Fibroblast of peridontal ligament (primary cell): ENCODE measurements around the gene FGGY.
"Not testable (repeated sequence)": the region's sequence is repeated elsewhere in the genome, so short reads cannot be mapped to it uniquely, and the experiment has no call there.

Source experiments
- DNase-seq: peaks from one replicate; pipeline ENCODE4 v3.0.0-alpha.2; 2010; ENCODE audit errors: extremely low read depth

FGGY gene

DNA sequence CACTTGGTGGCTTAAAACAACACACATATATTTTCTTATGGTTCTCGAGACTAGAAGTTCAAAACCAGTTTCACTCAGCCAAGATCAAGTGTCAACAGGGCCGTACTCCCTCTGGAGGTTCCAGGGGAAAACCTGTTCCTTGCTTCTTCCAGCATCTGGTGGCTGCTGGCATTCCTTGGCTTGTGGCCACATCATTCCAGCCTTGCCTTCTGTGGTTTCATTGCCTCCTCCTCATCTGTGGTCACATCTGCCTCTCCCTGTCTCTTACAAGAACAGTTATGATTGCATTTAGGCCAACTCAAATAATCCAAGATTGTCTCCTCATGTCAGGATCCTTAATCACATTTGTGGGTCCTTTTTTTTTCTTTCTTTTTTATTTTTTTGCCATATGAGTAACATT, 277.2 kb downstream of the FGGY start:
- DNase-seq: peak; percentile 99

DNA sequence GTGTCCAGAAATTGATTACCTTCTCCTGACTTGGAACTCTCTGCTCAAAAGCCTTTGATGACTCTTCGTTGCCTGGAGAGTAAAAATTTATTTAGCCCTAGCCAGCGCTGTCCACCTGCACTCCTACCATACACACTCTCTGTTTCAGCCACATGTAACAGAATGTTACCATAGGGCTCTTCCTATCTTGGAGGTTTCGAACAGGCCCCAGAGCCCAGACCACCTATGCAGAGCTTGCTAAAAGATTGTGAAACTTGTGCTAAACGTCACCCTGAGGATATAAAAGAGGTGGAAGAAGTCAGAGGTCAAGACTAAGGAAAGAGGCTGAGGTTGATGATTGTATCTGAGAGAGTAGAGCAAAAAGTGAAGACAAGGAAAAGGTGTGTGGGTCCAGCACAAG, 280.9 kb downstream of the FGGY start:
- no peak for DNase-seq

GRCh38 chr1:59579222-59579621, 282.3 kb downstream of the FGGY start:
- no peak for DNase-seq

DNA sequence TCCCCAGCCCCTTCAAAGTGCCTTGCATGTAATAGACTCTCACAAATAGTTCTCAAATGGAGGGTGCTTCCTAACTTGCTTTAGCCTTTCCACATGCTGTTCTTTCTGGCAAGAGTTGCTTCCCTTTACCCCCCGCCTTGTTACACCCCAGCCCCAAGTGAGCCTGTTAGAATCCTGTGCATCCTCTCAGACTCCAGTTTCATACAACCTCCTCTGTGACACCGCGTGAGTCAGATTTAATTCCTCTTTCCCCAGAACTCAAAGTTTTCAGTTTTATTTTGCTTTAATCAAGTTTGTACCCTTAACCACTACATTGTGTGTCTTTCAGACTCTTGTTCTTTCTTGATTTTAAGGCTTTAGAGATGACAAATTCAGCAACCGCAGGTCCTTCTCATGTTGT, 283.4 kb downstream of the FGGY start:
- no peak for DNase-seq

GRCh38 chr1:59592410-59592809, 295.5 kb downstream of the FGGY start:
- DNase-seq: not testable (repeated sequence)

GRCh38 chr1:59592924-59593323, 296.0 kb downstream of the FGGY start:
- DNase-seq: no peak

DNA sequence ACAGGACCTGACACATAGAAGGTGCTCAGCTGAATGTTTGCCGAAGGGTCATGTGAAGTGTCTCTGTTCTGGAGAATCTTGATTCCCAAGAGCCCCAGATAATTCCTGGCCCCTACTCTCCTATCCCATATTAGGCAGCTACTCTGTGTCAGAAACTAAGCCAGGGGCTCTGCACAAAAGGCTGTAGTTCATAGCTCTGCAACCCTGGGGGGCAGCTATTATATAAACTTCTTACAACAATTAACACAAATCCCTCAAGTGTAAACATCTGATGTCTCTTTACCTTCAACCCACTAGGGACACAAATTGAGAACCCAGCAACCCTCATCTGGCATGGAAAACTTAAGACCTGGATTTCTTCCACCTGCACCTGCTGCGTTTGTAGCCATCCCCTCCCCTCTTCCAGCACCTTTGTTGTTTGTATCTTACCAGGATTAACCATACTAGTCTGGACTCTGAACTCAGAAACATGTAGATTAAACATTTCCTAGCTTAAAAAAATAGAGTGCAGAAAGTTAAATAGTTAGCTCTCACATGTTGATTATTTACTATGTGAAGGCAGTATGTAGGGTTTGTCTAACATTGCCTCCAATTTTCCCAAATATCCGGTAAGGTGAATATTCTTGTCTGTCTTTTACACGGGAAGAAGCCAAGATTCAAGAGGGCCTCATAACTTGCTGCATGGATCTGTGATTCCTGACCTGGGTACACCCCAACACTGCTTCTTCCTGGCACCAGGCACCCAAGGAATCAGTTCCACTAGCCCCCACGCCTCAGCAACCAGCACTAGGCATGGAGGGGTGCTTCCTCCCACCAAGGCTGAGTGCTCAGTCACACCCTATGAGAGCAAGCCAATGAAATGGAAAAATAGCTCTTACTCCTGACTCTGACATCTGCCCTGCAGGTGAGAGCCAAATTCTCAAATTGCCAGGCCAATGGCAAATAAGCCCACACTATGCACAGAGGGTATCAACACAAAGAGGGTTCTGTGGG, 297.2 kb downstream of the FGGY start:
- DNase-seq: no peak

DNA sequence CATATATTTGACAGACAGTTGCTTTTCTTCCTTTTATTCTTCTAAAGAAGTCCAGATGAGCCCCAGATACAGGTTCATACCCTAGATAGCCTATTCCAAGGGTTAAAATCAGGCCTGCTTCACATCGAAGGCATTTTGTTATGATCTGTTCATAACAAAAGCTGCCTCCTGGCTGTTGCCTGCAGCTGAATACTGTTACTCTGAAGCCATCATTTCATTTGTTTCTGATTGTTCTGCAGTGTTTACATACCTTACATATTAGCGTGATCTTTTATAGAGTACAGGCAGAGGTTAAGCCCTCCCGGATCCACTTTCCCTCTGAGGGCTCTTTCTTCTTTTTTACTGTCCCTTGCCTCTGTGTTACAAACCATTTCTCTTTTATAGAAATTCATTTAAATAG, 298.9 kb downstream of the FGGY start:
- peak; percentile 86 for DNase-seq

DNA sequence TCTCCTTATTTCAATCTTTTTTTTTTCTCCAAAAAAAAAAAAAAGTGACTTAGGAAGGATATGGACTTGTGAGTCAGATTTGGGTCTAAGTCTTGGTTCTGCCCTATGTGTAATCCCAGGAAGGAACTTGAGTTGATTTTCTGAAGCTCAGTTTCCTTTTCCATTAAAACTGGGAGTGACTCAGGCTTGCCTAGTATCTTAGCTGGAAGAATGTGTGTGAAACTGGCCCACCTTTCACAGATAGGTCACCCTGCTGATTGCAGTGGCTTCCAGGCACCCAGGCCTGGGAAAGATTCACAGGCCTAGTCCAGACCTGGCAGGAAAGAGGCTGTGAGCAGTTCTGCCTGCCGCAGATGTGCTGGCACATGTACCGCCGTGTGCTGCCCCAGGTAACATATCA, 299.5 kb downstream of the FGGY start:
- DNase-seq: peak; percentile 86

GRCh38 chr1:59596956-59597355, 300.1 kb downstream of the FGGY start:
- DNase-seq: no peak

- DNase-seq: no peak
These were observed 300.7 kb downstream of the FGGY start for GRCh38 chr1:59597420-59598119.

DNA sequence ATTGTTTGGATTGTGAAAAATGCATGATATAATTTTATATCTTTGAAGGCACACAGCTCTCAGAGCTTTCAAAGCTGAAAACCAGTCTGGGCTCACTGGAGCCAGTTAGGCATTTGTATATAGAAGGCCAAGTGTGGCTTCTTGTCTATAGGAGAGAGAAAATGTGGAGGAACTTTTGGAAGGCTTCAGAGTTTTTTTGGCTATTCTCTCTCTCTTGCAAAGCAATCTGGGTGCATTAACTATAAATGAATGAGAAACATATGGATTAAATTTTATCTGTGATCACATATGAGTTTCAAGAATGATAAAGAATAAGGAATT, 301.2 kb downstream of the FGGY start:
- DNase-seq: peak; percentile 19

DNA sequence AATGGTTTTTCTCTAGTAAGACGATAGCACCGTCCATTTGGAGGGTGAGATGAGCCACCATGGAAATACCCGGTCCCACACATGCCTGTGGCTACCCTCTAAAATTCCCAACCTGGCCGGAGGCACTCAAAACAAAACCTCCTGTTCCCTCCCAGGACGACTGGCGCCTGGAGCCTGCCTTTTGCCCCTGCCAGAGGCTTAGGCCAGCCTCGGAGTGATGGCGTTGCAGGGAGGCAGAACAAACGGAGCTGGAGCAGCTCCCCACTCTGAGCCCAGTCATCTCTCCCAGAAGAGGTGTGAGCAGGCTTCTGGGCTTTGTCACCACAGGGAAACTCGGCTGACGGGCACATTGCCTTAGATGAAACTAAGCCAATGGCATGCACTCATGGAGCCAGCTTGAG, 304.1 kb downstream of the FGGY start:
- DNase-seq: peak; percentile 51

DNA sequence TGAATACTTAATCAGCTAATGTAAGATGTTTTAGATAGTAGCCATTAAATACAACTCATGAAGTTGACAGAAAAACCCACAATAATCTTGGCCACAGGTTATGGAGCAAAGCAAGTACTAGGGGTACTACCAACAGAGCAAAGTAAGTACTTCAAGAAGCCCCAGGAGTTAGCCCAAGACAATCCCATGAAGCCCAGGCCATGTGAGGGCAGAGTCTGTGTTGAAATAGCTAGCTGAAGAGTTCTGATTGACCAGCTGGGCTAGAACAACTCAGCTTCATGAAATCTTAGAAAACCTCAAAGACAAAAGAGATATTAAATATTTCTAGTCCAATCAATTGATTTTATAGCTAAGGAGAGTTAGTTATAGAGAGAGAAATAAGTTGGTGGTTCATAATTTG, 304.9 kb downstream of the FGGY start:
- peak; percentile 20 for DNase-seq

DNA sequence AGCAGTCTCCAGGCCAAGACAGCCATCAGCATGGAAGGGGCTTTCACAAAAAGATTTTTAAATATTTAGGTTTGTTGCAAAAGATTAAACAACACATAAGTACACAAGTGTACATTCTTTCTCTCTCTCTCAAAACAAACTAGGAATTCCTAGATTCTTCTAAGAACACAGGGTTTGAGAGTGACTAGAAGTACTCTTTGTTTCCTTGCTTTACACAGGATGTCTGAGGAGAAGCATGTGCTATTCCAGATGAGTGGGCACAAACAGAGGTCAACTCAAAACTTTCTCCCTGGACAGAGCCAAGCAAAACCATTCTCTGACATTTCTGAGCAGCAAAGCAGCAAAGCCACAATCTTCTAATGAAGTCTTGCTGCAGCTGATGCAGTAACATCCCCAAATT, 307.3 kb downstream of the FGGY start:
- DNase-seq: peak; percentile 10

GRCh38 chr1:59605184-59605583, 308.3 kb downstream of the FGGY start:
- DNase-seq: no peak

DNA sequence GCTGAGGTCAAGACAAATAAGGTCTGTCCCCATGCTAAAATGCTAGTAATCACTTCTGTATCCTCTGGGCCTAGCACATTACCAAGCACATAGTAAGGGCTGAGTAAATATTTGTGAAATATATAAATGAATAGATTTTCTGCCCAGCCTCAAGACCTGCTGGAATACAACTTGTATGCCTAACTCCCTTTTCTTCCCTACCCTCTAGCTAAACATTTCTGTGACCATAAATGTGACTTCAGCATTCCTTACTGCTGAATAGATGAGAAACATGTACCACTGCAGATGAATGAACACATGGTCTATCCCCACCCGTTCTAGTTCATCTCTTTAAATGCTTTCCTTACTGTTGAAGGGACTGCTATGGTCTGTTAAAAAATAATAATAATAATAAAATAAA, 308.9 kb downstream of the FGGY start:
- DNase-seq: peak; percentile 29

- DNase-seq: no peak
These were observed 312.4 kb downstream of the FGGY start for GRCh38 chr1:59609245-59609644.

GRCh38 chr1:59610499-59610898, 313.6 kb downstream of the FGGY start:
- not testable (repeated sequence) for DNase-seq

- DNase-seq: no peak
These were observed 320.5 kb downstream of the FGGY start for GRCh38 chr1:59617434-59617833.

DNA sequence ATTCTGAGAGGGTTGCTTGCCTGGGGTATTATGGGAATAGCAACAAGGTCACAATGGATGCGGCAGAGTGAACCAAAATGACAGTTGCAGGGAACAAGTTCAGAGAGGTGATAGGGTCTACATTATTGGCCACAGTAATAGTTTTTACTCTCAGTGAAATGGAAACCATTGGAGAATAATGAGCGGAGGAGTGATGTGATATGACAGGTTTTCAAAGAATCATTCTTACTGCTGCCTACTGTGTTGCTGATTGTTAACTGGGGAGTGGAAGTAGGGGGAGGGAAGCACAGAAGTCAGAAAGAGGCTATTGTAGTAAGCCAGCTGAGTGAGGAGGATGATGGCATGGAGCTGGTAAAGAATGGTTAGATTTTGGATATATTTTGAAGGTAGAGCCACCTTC, 322.7 kb downstream of the FGGY start:
- no peak for DNase-seq

- no peak for DNase-seq
These were observed 328.5 kb downstream of the FGGY start for GRCh38 chr1:59625384-59625783.
